IMR-90 (cell line): ENCODE measurements around the gene USPL1.

ENCODE experiments used
- CTCF ChIP-seq: conservative IDR thresholded peaks from 2 replicates; pipeline ENCODE4 v1.5.1; 2012; ENCODE audit warnings: mild to moderate bottlenecking, low read depth, low read length, improper control_type of control experiment
- POLR2A ChIP-seq: IDR thresholded peaks from 2 replicates; pipeline ENCODE4 v1.6.1; 2012; ENCODE audit warnings: mild to moderate bottlenecking, low read depth, low read length

DNA sequence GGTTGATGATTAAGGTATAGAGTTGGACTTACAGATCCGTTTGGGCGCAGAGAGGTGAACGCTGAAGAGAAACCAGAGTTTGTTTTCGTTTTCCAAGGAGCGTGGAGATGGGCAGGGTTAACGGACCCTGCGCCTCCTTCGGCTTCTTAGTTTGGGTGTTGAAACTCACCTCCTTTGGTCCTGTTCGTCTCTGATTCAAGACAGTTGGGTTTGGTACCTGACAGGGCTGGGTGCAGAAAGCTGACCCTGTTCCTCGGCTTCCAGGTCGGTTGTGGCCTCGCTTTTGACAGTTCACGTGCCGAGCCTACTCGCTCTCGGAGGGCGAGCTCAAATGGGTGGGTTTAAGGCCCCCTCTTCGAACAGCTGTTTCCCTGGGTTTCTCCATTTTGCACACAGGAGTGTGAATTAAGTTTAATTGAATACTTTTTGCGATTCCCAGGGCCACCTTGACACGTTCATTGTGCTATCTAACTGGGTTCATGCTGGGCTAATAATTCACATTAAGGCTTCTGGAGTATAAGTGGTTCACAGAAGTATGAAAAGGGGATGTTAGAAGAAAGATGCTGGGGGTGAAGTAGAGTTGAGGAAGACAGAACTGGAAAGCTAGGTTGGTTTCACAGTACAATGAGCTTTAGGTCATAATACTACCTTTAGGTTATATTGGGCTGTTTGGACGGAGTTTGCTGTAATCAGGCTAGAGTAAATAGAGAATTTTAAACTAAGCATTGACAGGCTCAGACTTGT lies 638 bp downstream of the USPL1 start:
- TF ChIP-seq POLR2A (no peak), CTCF (no peak)
